ENCODE data around the gene HDGF.

HDGF gene

DNA sequence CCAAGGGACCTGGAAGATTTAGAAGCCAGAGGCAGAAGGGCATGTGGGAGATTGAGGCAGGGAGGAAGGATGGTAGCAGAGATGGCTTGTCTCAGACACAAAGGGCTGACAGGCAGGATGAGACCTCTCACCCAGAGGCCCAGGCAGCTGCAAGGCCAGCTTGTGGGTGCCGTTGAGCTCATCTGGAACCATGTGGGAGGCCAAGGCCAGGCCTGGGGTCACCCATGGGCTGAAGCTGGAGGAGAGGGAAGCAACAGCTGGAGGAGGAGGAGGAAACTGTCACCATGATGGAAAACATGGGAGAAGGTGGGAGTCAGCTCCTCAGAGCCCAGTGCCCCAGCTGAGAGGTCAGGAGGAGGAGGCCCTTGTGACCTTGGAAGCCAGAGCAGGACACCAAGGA, 52.5 kb downstream of the HDGF start:
- DNase-seq (ENCODE audit: low spot score): no peak

DNA sequence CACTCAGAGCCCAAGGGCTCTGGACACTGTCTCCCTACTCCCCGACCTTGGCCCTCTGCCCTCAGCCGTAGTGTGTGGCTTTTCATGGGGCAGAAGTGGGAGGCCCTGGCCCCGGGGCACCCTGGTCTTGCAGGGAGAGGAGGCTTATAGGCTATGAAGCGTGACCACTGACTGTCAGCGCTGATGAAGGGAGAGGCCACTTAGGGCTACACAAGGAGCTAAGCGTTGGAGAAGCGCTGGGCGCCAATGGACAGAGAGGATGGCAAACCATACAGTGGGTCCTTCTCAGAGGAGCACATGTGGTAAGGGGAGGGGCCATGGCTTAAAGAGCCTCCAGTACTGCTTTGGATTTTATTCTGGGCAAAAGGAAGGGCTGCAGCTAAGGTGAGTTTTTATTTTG, 54.0 kb downstream of the HDGF start:
- no peak for DNase-seq (ENCODE audit: low spot score)

DNA sequence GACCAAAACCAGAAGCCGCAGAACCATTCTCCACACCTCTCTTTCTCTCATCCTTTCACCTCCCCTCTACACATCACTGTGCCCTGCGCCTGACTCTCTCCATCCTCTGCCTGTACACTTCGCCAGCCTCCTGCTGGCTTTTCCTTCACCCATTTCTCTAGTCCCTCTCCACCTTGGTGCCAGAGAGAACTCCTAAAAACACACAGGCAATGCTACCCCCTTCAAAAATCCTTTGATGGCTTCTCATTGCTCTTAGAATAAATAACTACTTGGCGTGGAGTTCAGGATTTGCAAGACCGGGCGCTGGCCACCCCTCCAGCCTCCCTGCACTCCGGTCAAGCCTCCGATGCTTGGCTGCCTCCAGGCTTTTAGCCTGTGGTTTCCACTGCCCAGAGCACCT, 54.7 kb downstream of the HDGF start:
- DNase-seq (ENCODE audit: low spot score): no peak

DNA sequence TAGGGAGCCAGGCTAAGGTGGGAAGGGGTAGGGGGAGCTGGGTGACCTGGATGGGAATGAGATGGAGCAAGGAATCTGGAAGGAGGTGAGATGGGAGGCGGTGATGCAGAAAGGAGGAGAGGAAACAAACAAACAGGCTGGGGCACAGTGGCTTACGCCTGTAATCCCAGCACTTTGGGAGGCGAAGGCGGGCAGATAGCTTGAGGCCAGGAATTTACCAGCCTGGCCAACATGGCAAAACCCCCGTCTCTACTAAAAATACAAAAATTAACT, 56.8 kb downstream of the HDGF start:
- no peak for DNase-seq (ENCODE audit: low spot score)

DNA sequence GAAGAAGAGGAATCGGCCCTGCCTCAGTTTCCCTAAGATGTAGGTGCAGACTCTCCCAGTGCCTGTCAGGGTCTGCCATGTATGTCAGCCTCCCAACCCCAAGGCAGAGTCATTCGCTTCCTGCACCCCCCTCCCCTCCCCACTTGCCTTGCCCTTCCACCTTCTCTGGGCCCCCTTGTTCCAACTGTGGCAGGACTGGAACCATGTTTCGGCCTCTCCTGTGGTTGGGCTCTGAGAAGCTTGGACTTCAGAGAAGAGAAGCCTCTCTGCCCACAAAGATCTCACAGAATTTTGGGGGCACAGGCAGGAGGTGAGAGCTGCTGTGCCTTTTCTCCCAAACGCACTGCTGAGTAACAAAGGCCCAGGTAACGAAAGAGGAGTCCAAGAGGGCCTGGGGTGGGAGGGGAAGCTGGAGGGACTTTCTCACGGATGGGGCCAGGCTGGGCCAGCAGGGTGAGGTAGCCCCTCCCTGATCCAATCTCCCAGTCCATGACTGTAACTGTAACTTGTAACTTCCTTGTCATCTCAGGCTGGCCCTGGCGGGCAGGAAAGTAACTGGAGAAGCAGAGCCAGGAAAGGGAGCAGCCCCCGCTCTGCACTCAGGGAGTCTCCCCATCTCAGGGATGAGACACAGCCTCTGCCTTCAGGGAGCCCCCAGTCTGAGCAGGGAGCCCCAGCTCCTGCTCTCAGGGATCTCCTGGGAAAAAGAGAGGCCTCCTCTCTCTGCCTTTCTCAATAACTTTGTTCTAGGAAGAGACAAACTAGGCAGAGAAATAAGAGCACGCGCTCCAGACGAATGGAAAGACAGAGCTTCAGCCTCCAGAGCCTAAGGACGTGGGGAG, 57.4 kb downstream of the HDGF start:
- no peak for DNase-seq (ENCODE audit: low spot score)

DNA sequence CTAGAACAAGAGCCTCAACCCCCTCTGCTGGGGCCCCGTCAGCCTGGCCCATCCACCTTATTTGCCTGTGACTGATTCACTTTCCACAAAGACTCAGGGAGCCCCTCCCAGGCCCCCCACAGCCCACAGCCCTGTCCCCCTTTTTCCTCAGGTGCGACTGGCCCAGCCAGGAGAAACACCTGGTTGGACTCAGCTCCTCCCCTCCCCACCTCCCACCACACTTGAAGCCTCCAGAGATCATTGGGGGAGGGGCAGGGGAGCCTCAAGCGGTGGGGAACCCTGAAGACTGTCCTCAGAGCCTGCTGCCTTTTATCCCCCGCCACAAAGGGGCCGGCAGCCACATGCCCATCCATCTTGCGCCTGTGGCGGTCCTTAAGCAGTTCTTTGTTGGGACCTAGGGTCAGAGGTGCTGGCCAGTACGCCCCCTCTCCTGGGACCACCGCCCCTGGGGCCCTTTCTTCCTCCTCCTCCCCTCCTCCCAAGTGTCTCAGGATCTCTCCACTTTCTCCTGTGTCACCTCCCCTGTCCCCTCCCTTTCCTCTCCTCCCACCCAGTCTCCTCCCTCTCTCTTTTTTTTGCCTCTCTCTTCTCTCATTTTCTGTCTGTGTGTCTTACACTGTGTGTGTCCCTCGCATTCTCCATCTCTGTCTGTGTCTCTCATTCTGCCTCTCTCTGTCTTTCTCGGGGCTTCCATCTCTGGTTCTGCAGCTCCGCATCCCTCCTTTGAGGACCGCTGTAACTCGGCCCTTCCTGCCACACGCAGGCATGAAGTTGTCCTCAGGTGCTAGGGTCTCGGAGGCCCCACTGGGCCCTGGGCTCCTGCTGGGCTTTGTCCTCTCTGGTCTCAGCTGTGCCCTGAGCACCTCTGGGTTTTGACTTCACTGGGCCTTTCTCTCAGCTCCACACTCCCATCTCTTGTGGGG, 58.3 kb downstream of the HDGF start:
- DNase-seq (ENCODE audit: low spot score): no peak

DNA sequence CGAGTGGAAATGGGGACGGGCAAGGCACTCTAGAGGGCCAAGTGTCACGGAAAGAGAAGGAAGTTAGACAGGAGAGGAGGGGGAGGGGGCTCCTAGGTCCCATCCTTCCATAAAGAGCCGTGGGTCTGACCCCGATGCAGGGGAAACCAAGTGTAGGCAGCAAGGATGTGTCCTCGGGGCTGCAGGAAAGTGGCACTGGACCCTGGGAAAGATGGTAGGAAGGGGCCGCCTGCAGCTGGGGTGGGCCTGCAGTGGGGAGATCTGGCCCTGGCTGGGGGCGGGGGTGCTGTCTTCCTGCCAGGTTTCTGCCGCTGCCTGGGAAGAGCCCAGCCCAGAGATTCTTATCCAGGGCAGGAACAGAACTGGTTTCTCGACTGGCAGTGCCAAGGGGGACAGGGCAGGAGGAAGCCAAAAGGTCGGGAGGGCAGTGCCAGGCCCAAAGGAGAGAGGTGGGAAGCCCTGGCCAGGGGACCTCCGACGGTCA, 59.0 kb downstream of the HDGF start:
- no peak for DNase-seq (ENCODE audit: low spot score)

Data from HuH-7.5 (cell line).